MM.1S (cell line): Measurements from ENCODE around the gene DPH1.

Experiments
- DNase-seq: peaks from one replicate; pipeline ENCODE4 v3.0.0-alpha.2; 2015
- H2AFZ ChIP-seq: fragments of 300-600 bp; sonication (generic); 2 replicates; pipeline ENCODE4 v1.6.0; 2016; ENCODE audit warnings: antibody characterized with exemption, low read length
- H3F3A ChIP-seq: fragments of 300-600 bp; sonication (generic); 2 replicates; pipeline ENCODE4 v1.6.1; 2016; ENCODE audit warnings: mild to moderate bottlenecking, antibody characterized with exemption, low read length, moderate library complexity, mixed read lengths; ENCODE audit not compliant: insufficient read depth
- H3K27ac ChIP-seq: fragments of 300-600 bp; sonication (generic); 2 replicates; pipeline ENCODE4 v1.5.1; 2016; ENCODE audit warnings: mild to moderate bottlenecking, low read length
- H3K27me3 ChIP-seq: fragments of 300-600 bp; sonication (generic); replicated peaks from 2 replicates; pipeline ENCODE4 v1.6.0; 2016; ENCODE audit warnings: low read length; ENCODE audit not compliant: insufficient read depth
- H3K36me3 ChIP-seq: fragments of 300-600 bp; sonication (generic); replicated peaks from 2 replicates; pipeline ENCODE4 v1.6.1; 2016; ENCODE audit warnings: mild to moderate bottlenecking, low read length, mixed read lengths; ENCODE audit not compliant: insufficient read depth
- H3K4me1 ChIP-seq: fragments of 300-600 bp; sonication (generic); 2 replicates; pipeline ENCODE4 v1.6.1; 2016; ENCODE audit warnings: low read length, mixed read lengths
- H3K4me2 ChIP-seq: fragments of 300-600 bp; sonication (generic); 2 replicates; pipeline ENCODE4 v1.6.0; 2016; ENCODE audit warnings: low read depth, low read length
- H3K4me3 ChIP-seq: fragments of 300-600 bp; sonication (generic); 2 replicates; pipeline ENCODE4 v1.5.1; 2016; ENCODE audit warnings: low read length, mixed read lengths
- H3K79me2 ChIP-seq: fragments of 300-600 bp; sonication (generic); 2 replicates; pipeline ENCODE4 v1.6.1; 2016; ENCODE audit warnings: mixed run types, low read length, mixed read lengths
- H3K9ac ChIP-seq: fragments of 300-600 bp; sonication (generic); 2 replicates; pipeline ENCODE4 v1.6.1; 2016; ENCODE audit warnings: low read length, mixed read lengths
- H3K9me2 ChIP-seq: fragments of 300-600 bp; sonication (generic); replicated peaks from 2 replicates; pipeline ENCODE4 v1.6.1; 2016; ENCODE audit warnings: mild to moderate bottlenecking, low read length, mixed read lengths; ENCODE audit not compliant: insufficient read depth
- H3K9me3 ChIP-seq: fragments of 300-600 bp; sonication (generic); replicated peaks from 2 replicates; pipeline ENCODE4 v1.6.1; 2016; ENCODE audit warnings: mild to moderate bottlenecking, low read length, mixed read lengths; ENCODE audit not compliant: insufficient read depth
- H4K20me1 ChIP-seq: fragments of 300-600 bp; sonication (generic); 2 replicates; pipeline ENCODE4 v1.6.1; 2016; ENCODE audit warnings: mild to moderate bottlenecking, low read length, moderate library complexity, mixed read lengths; ENCODE audit not compliant: insufficient read depth
- CTCF ChIP-seq: fragments of 300-600 bp; sonication (generic); IDR thresholded peaks from 2 replicates; pipeline ENCODE4 v1.5.1; 2016; ENCODE audit warnings: antibody characterized with exemption, low read length, mixed read lengths
- EZH2 ChIP-seq: fragments of 300-600 bp; sonication (generic); optimal IDR thresholded peaks from 2 replicates; pipeline ENCODE3; 2017; ENCODE audit warnings: low read depth, mild to moderate bottlenecking, antibody characterized with exemption, low read length, mixed read lengths
- EZH2phosphoT487 ChIP-seq: fragments of 300-600 bp; sonication (generic); IDR thresholded peaks from 2 replicates; pipeline ENCODE4 v1.6.1; 2018; ENCODE audit warnings: antibody characterized with exemption, low read length

The DPH1 gene

GRCh38 chr17:2055292-2056205 lies 25.6 kb downstream of the DPH1 start:
- Histone ChIP-seq H3K9me2 (no peaks in the 10 kb centered on the region), H3F3A (peaks cover 18% of the 10 kb centered on the region; the same call in 1 of the 2 replicates), H3K4me1 (peaks cover 8% of the 10 kb centered on the region), H3K9ac (0 out of 2 replicates have a peak overlapping the region, but pooled peaks have one; percentile 10), H3K79me2 (no peaks in the 10 kb centered on the region), H3K27me3 (peaks cover 33% of the 10 kb centered on the region), H4K20me1 (no peaks in the 10 kb centered on the region), H3K4me3 (peak overlapping the region; percentile 70), H3K27ac (no peak overlapping the region), H2AFZ (peak overlapping the region; percentile 43), H3K9me3 (no peaks in the 10 kb centered on the region), H3K36me3 (no peaks in the 10 kb centered on the region), H3K4me2 (peak overlapping the region; percentile 99)
- DNase-seq: no peak
- TF ChIP-seq EZH2 (no peak), CTCF (no peak), EZH2phosphoT487 (no peak)

DNA sequence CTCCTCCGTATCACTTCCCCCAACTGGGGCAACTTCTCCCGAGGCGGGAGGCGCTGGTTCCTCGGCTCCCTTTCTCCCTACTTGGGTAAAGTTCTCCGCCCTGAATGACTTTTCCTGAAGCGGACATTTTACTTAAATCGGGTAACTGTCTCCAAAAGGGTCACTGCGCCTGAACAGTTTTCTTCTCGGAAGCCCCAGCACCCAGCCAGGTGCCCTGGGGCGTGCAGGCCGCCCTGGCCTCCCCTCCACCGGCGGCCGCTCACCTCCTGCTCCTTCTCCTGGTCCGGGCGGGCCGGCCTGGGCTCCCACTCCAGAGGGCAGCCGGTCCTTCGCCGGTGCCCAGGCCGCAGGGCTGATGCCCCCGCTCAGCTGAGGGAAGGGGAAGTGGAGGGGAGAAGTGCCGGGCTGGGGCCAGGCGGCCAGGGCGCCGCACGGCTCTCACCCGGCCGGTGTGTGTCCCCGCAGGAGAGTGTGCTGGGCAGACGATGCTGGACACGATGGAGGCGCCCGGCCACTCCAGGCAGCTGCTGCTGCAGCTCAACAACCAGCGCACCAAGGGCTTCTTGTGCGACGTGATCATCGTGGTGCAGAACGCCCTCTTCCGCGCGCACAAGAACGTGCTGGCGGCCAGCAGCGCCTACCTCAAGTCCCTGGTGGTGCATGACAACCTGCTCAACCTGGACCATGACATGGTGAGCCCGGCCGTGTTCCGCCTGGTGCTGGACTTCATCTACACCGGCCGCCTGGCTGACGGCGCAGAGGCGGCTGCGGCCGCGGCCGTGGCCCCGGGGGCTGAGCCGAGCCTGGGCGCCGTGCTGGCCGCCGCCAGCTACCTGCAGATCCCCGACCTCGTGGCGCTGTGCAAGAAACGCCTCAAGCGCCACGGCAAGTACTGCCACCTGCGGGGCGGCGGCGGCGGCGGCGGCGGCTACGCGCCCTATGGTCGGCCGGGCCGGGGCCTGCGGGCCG lies 26.5 kb downstream of the DPH1 start:
- Histone ChIP-seq H3K9me3 (no peaks in the 10 kb centered on the region), H3K9ac (no peak overlapping the region), H4K20me1 (no peaks in the 10 kb centered on the region), H3K79me2 (no peaks in the 10 kb centered on the region), H3K27ac (no peak overlapping the region), H3F3A (peaks cover 16% of the 10 kb centered on the region; the same call in 1 of the 2 replicates), H2AFZ (no peak overlapping the region), H3K4me3 (no peak overlapping the region), H3K4me1 (peaks cover 8% of the 10 kb centered on the region), H3K9me2 (no peaks in the 10 kb centered on the region), H3K27me3 (peaks cover 24% of the 10 kb centered on the region), H3K36me3 (no peaks in the 10 kb centered on the region), H3K4me2 (no peak overlapping the region)
- DNase-seq: no peak
- TF ChIP-seq CTCF (no peak), EZH2 (no peak), EZH2phosphoT487 (no peak)

- H3K9me3 ChIP-seq: no peaks in the 10 kb centered on the region
- H3K9ac ChIP-seq: no peak overlapping the region
- H4K20me1 ChIP-seq: no peaks in the 10 kb centered on the region
- TF ChIP-seq EZH2: no peak
- TF ChIP-seq CTCF: no peak
- TF ChIP-seq EZH2phosphoT487: no peak
- H3K27me3 ChIP-seq: peaks cover 17% of the 10 kb centered on the region
- no peak overlapping the region for H3K4me3 ChIP-seq
- H3K9me2 ChIP-seq: no peaks in the 10 kb centered on the region
- H2AFZ ChIP-seq: no peak overlapping the region
- no peaks in the 10 kb centered on the region for H3K79me2 ChIP-seq
- H3K27ac ChIP-seq: no peak overlapping the region
- H3F3A ChIP-seq: peaks cover 12% of the 10 kb centered on the region; the same call in 1 of the 2 replicates
- H3K36me3 ChIP-seq: no peaks in the 10 kb centered on the region
- H3K4me2 ChIP-seq: no peak overlapping the region
- peaks cover 8% of the 10 kb centered on the region for H3K4me1 ChIP-seq
- no peak for DNase-seq
Measured at GRCh38 chr17:2057175-2057759, 27.3 kb downstream of the DPH1 start.
